Astrocyte (in vitro differentiated cells and primary cell): Measurements from ENCODE around the gene C11orf52.

Experiments
- EZH2 ChIP-seq: IDR thresholded peaks from 2 replicates; pipeline ENCODE4 v1.6.1; 2012; ENCODE audit warnings: mild to moderate bottlenecking, low read length, inconsistent platforms; ENCODE audit not compliant: insufficient read depth
- TF ChIP-seq, protein P1 (sequence below): IDR thresholded peaks from 2 replicates; pipeline ENCODE4 v1.5.1; 2011; ENCODE audit warnings: low read depth, mild to moderate bottlenecking, inconsistent platforms, low read length, moderate library complexity; ENCODE audit not compliant: insufficient read depth

DNA sequence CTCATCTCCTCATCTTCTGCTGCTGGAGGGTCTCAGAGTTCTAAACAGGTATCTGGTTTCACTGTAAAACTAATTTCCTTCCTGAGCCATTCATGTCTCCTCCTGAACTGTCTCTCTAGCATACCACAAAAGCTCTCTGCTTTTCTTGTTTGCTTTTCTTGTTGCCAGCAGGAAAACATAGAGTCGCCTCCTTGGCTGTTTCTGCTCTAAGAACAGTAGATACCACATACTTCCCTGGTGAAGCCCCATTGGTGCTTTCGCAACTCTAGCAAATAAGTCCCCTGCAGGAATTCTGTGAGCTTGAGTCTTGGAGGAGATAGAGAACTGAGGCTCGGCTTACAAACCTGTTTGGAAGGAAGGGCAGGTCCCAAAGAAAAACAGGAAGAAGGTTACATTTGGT, 25.4 kb downstream of the C11orf52 start:
- TF ChIP-seq, protein P1, sequence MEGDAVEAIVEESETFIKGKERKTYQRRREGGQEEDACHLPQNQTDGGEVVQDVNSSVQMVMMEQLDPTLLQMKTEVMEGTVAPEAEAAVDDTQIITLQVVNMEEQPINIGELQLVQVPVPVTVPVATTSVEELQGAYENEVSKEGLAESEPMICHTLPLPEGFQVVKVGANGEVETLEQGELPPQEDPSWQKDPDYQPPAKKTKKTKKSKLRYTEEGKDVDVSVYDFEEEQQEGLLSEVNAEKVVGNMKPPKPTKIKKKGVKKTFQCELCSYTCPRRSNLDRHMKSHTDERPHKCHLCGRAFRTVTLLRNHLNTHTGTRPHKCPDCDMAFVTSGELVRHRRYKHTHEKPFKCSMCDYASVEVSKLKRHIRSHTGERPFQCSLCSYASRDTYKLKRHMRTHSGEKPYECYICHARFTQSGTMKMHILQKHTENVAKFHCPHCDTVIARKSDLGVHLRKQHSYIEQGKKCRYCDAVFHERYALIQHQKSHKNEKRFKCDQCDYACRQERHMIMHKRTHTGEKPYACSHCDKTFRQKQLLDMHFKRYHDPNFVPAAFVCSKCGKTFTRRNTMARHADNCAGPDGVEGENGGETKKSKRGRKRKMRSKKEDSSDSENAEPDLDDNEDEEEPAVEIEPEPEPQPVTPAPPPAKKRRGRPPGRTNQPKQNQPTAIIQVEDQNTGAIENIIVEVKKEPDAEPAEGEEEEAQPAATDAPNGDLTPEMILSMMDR: no peak
- TF ChIP-seq EZH2: no peak
